ENCODE measurements around the gene PROSER2.
"Not testable (repeated sequence)": the region's sequence is repeated elsewhere in the genome, so short reads cannot be mapped to it uniquely, and the experiment has no call there.

Gene PROSER2

DNA sequence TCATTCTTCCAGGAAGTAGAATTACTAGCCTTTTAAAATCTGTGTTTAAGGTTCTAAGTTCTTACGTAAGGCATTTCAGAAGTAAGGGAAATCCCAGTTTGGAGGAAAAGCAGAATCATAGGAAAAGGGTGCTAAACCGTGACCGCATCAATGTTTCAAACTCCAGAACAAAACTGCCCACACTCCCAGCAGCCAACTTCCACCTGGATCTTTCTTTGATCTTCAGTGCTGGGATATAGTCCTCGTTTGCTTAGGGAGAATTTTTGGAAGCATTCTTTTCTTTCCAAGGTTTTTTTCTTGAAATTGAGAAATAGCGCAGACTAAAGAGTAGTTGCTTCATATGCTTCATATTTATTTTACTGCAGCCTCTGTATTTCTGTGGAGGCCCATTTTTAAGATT is 8.9 kb downstream of the PROSER2 start:
- in situ Hi-C loops (cut with MboI; ENCODE audit: low sequenced_read_pairs), result no loop called here

DNA sequence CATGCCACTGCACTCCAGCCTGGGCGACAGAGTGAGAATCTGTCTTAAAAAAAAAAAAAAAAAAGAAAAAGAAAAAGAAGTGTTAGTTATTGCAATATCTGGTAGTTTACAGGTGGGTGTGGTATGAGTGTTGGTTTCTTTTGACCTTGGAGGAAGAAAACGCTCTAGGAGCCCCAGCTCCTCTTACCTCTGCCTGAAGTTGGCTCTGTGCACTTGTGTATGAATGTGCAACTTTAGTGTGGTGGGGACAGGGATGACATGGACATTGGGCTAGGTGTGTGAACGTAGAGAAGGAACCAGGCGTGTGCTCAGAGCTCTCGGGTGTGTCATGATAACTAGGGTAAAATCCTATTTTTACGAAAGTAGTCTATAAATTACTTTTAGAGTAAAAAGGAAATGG is 11.9 kb downstream of the PROSER2 start:
- in situ Hi-C loops (cut with MboI; ENCODE audit: low sequenced_read_pairs), result no loop called here

- in situ Hi-C loops (cut with MboI; ENCODE audit: low sequenced_read_pairs), result no loop called here
These were observed 12.5 kb downstream of the PROSER2 start for GRCh38 chr10:11835704-11836103.

DNA sequence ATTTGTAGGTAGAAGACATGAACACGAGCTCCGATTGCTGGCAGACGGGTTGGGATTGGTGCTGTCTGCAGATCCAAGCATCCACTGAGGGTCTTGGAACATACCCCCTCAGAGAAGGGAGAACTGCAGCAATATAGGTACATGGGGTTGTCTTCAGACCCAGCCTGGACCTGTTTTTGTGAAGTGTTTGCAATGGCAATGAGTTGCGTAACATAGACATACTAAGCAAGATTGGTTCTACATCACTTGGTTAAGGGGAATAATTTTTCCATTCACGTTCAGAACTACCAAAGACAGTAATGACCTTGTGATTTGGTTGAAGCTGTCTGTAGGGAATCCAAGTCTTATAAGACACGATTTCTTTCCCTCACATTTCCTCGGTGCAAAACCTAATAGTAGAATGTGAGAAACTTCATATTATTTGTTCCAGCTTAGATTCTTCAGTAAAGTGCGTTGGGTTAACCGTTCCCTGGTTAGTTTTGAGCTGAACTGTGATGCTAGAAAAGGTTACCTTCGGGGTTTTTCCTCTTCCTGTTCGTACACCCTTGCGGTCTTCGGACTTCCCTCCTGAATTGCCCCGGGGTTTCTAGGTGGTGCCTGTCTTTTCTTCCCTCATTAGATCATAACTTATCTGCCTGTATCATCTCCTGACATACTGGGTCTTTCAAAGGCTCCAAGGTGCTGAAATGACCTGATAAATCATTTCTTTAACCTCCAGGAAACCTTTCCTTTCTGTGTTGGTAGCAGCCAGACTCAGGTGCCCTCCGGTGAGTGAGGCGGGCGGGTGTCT is 14.4 kb downstream of the PROSER2 start:
- in situ Hi-C loops (cut with MboI; ENCODE audit: low sequenced_read_pairs), result no loop called here

- in situ Hi-C loops (cut with MboI; ENCODE audit: low sequenced_read_pairs), result no loop called here
These were observed 15.2 kb downstream of the PROSER2 start for GRCh38 chr10:11838298-11838852.

DNA sequence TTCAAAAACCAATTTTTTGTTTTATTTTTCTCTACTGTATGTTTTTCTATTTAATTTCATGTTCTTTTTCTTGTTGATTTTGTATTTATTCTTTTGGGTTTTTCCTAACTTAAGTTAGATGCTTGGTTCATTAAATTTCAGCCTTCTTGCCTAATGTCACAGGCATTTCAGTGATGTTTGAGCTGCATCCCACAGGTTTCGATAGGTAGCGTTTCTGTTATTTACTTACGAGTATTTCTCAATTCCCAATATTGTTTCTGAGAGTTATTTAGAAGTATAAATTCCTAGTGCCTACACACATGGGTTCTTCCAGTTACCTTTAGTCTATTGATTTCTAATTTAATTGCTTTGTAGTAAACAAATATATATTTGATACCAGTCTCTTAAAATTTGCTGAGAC is 18.2 kb downstream of the PROSER2 start:
- in situ Hi-C loops (cut with MboI; ENCODE audit: low sequenced_read_pairs), result no loop called here

- in situ Hi-C loops (cut with MboI; ENCODE audit: low sequenced_read_pairs), result no loop called here
These were observed 19.3 kb downstream of the PROSER2 start for GRCh38 chr10:11842411-11842810.

- in situ Hi-C loops (cut with MboI; ENCODE audit: low sequenced_read_pairs), result no loop called here
These were observed 22.0 kb downstream of the PROSER2 start for GRCh38 chr10:11845113-11845512.

GRCh38 chr10:11846542-11846941 is 23.4 kb downstream of the PROSER2 start:
- in situ Hi-C loops (cut with MboI; ENCODE audit: low sequenced_read_pairs), result no loop called here

DNA sequence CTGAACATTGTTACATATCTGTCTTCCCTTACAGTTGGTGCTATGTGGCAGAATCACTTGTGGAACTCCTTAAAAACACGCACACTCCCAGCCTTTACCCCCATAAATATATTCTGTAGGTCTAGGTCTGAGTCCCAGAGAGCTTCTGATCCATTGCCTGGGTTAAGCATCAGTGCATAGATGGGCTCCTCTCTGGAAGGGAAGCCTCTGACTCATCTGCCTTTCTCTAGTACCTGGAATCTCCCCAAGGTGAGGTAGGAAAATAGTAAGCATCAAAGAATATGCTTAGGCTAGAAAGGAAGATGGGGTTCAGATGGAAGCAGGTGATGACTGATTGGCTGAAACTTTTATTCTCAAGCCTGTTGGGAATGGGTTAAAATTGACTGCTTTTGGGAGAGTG is 26.1 kb downstream of the PROSER2 start:
- in situ Hi-C loops (cut with MboI; ENCODE audit: low sequenced_read_pairs), result no loop called here

GRCh38 chr10:11849911-11850310 is 26.8 kb downstream of the PROSER2 start:
- in situ Hi-C loops (cut with MboI; ENCODE audit: low sequenced_read_pairs), result no loop called here

GRCh38 chr10:11851910-11852309 is 28.8 kb downstream of the PROSER2 start:
- in situ Hi-C loops (cut with MboI; ENCODE audit: low sequenced_read_pairs), result no loop called here

GRCh38 chr10:11852637-11853036 is 29.5 kb downstream of the PROSER2 start:
- in situ Hi-C loops (cut with MboI; ENCODE audit: low sequenced_read_pairs), result not testable (repeated sequence)

DNA sequence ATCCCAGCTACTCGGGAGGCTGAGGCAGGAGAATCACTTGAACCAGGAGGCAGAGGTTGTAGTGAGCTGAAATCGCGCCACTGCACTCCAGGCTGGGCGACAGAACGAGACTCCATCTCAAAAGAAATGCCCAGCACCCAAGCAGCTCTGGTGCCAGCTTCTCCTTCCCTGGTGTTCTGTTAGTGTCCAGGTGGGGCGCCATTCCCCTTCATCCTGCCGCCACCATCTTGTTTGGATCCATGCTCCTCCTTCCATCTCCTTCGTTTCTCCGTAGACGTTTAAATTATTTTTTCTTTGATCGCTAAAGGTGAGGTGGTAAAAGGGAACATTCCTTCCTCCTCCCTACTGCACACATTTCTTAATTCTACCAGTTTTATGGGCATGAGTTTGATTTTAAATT is 30.3 kb downstream of the PROSER2 start:
- in situ Hi-C loops (cut with MboI; ENCODE audit: low sequenced_read_pairs), result no loop called here

GRCh38 chr10:11854301-11854700 is 31.1 kb downstream of the PROSER2 start:
- in situ Hi-C loops (cut with MboI; ENCODE audit: low sequenced_read_pairs), result no loop called here

GRCh38 chr10:11856089-11856488 is 32.9 kb downstream of the PROSER2 start:
- in situ Hi-C loops (cut with MboI; ENCODE audit: low sequenced_read_pairs), result no loop called here

DNA sequence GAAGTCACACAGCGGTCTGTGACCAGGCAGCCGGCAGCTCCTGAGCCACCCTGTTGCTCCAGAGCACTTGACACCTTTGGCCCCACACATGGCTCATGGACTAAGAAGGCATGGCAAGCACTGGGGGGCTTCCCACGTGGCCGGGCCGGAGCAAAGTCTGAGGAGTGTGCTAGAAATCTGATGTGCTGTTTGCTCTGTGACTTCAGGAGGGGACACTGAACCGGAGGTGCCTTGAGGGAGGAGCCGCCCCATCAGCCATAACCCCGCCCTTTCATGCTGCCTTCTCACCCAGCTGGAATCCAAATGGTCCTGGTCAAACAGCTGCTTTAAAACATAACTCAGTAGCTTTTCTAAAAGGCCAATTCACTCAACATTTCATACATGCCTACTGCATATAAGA is 33.5 kb downstream of the PROSER2 start:
- in situ Hi-C loops (cut with MboI; ENCODE audit: low sequenced_read_pairs), result no loop called here

DNA sequence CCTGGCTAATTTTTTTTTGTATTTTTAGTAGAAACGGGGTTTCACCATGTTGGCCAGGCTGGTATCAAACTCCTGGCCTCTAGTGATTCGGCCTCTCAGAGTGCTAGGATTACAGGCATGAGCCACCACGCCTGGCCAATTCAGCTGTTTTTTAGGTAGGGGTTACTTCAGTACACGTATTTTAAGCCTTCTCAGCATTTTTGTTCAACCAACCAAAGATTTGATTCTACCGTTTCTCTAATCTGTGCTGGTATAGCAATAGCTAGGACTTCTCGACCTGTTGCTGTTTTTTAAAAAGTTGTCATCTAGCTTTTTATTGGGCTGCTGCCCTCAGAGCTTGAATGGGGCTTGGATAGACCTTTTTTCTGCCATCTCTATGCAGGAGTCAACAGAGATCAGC is 34.9 kb downstream of the PROSER2 start:
- in situ Hi-C loops (cut with MboI; ENCODE audit: low sequenced_read_pairs), result no loop called here

DNA sequence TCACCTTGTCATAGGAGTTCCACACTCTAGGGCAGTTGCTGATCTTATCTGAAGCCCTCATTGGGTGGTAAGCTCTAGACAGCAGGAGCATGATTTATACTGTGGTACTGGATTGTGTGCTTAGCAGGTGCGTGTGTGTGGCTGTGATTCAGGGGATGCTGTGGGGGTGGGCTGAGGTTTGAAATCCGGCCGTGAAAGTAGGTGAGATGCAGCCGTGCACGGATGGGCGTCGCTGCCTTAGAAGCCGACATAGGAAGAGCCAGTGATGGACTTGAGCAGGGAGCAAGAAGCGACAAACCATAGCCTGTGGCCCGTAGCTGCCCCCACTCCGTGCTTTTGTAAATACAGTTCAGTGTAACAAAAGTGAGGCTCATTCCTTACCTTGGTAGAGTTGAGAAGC is 38.2 kb downstream of the PROSER2 start:
- in situ Hi-C loops (cut with MboI; ENCODE audit: low sequenced_read_pairs), result no loop called here

GRCh38 chr10:11861811-11862428 is 38.8 kb downstream of the PROSER2 start:
- in situ Hi-C loops (cut with MboI; ENCODE audit: low sequenced_read_pairs), result no loop called here

DNA sequence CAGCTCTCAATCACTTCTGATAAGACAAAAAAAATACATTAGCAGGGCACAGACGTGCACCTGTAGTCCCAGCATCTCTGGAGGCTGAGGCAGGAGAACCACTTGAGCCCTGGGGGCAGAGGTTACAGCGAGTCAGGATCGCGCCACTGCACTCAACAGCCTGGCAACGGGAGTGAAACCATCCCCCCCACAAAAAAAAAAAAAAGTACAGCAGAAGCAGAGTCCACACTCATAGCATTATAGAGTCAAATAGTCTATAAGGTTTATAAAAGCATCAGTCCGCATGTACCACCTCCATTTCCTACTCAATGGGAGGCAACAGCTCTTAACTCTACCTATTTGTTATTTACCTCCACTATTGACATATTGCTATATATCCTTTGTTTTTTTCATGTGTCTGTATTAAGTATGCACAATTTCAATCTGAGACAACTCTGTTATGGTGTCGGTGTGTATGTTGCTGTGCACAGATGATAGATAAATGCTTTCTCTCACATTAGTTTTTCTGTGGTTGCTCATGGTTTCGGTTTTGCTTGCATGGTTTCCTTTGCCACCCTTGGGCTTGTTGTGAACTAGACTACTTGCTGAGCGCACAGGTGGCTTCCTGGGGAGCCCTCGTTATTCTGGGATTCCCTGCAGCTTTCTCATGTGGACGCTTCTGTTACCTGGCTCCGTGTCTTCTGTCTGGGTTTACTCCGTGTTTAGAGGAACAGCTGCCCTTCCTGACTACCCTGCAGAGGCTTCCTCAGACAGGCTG is 40.4 kb downstream of the PROSER2 start:
- in situ Hi-C loops (cut with MboI; ENCODE audit: low sequenced_read_pairs), result no loop called here

DNA sequence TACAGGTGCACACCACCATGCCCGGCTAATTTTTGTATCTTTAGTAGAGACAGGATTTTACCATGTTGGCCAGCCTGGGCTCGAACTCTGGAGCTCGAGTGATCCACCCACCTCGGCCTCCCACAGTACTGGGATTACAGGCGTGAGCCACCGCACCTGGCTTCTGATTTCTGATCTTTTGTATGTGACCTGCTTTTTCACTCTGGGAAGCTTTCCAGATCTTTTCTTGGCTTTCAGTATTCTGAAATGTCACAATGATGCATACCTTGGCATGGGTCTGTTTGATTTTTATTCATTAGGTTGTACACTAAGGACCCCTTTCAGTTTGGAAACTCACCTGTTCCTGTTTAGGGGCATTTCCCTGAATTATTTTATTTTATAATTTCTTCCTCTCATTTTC is 41.6 kb downstream of the PROSER2 start:
- in situ Hi-C loops (cut with MboI; ENCODE audit: low sequenced_read_pairs), result no loop called here

Data from hTERT RPE-1 (cell line).